CD14-positive monocyte (primary cell): ENCODE results near the gene MARVELD3. TPM values are rescaled to one million over a fixed set of nuclear protein-coding genes. Genes with fewer than 3 reads are reported as not detected.

ENCODE experiments used
- DNase-seq, 3 donors: peaks; one replicate each; pipeline ENCODE4 v3.0.0-alpha.2; 2011 to 2022
- H2AFZ ChIP-seq: 2 replicates; pipeline ENCODE4 v1.6.0; 2012; ENCODE audit warnings: mild to moderate bottlenecking, low read depth, low read length, inconsistent platforms; ENCODE audit not compliant: insufficient read depth, poor library complexity, severe bottlenecking
- H3K27ac ChIP-seq, 2 donors: 1 replicate in 1 of 2; 2 replicates in 1 of 2; pipeline ENCODE4 v1.5.1; 2012 to 2013; ENCODE audit warnings: low read length in 2 of 2, control low read depth in 1 of 2, inconsistent platforms in 1 of 2, low read depth in 1 of 2, mild to moderate bottlenecking in 1 of 2
- H3K27me3 ChIP-seq, 2 donors: one replicate each; pipeline versions ENCODE4 v1.6.0 to v1.6.1; 2011 to 2013; ENCODE audit warnings: low read length in 2 of 2; ENCODE audit not compliant: control insufficient read depth in 2 of 2, insufficient read depth in 2 of 2
- H3K36me3 ChIP-seq, 2 donors: replicated peaks in 1 of 2; 1 replicate in 1 of 2; 2 replicates in 1 of 2; pipeline versions ENCODE4 v1.5.1 to v1.6.1; 2012 to 2013; ENCODE audit warnings: low read length in 2 of 2, control low read depth in 1 of 2, inconsistent platforms in 1 of 2, mild to moderate bottlenecking in 1 of 2; ENCODE audit not compliant: insufficient read depth in 2 of 2, control insufficient read depth in 1 of 2
- H3K4me1 ChIP-seq, 2 donors: 1 replicate in 1 of 2; 2 replicates in 1 of 2; pipeline versions ENCODE4 v1.5.1 to v1.6.1; 2012 to 2013; ENCODE audit warnings: low read length in 2 of 2, control low read depth in 1 of 2, inconsistent platforms in 1 of 2, mild to moderate bottlenecking in 1 of 2, moderate library complexity in 1 of 2; ENCODE audit not compliant: insufficient read depth in 2 of 2, control insufficient read depth in 1 of 2
- H3K4me2 ChIP-seq: replicated peaks from 2 replicates; pipeline ENCODE3; 2012; ENCODE audit warnings: low read length, moderate library complexity, mild to moderate bottlenecking; ENCODE audit not compliant: poor library complexity, severe bottlenecking; ENCODE audit errors: extremely low read depth
- H3K4me3 ChIP-seq, 3 experiments: fragments of 200-600 bp in 1 of 3; sonication (generic) in 1 of 3; replicated peaks in 1 of 3; 1 replicate in 2 of 3; 2 replicates in 1 of 3; pipeline ENCODE4 v1.5.1; 2011 to 2013; ENCODE audit warnings: low read length in 3 of 3, mild to moderate bottlenecking in 3 of 3, control low read depth in 2 of 3, low read depth in 2 of 3, inconsistent platforms in 1 of 3, moderate library complexity in 1 of 3
- H3K79me2 ChIP-seq: 2 replicates; pipeline ENCODE4 v1.6.0; 2012; ENCODE audit warnings: mild to moderate bottlenecking, control low read depth, inconsistent platforms, low read length, moderate library complexity; ENCODE audit not compliant: insufficient read depth
- H3K9ac ChIP-seq: 2 replicates; pipeline ENCODE4 v1.6.0; 2017; ENCODE audit warnings: low read length, mild to moderate bottlenecking; ENCODE audit not compliant: insufficient read depth, poor library complexity, severe bottlenecking
- H3K9me3 ChIP-seq, 2 donors: replicated peaks in 1 of 2; 1 replicate in 1 of 2; 2 replicates in 1 of 2; pipeline versions ENCODE4 v1.5.1 to v1.6.1; 2012 to 2013; ENCODE audit warnings: low read length in 2 of 2, control low read depth in 1 of 2; ENCODE audit not compliant: control insufficient read depth in 1 of 2, insufficient read depth in 1 of 2
- H4K20me1 ChIP-seq: 2 replicates; pipeline ENCODE4 v1.6.0; 2012; ENCODE audit warnings: mild to moderate bottlenecking, low read length, control low read depth, moderate library complexity; ENCODE audit not compliant: insufficient read depth
- H3K27ac Mint-ChIP-seq, 7 donors: one replicate each; pipeline ENCODE4 v1.8.0; 2020; ENCODE audit warnings: mild to moderate bottlenecking in 7 of 7, mixed read lengths in 7 of 7, moderate library complexity in 6 of 7, inconsistent platforms in 2 of 7
- H3K27me3 Mint-ChIP-seq, 3 donors: one replicate each; pipeline ENCODE4 v1.8.0; 2021 to 2022; ENCODE audit warnings: low read depth in 3 of 3, mild to moderate bottlenecking in 3 of 3, mixed read lengths in 3 of 3, moderate library complexity in 3 of 3, inconsistent platforms in 1 of 3
- H3K36me3 Mint-ChIP-seq, 2 donors: one replicate each; pipeline ENCODE4 v1.8.0; 2020; ENCODE audit warnings: mixed read lengths in 2 of 2, inconsistent platforms in 1 of 2, mild to moderate bottlenecking in 1 of 2
- H3K4me1 Mint-ChIP-seq: one replicate; pipeline ENCODE4 v1.8.0; 2020; ENCODE audit warnings: mild to moderate bottlenecking, mixed read lengths
- H3K4me3 Mint-ChIP-seq, 2 donors: one replicate each; pipeline ENCODE4 v1.8.0; 2020; ENCODE audit warnings: mild to moderate bottlenecking in 2 of 2, mixed read lengths in 2 of 2, moderate library complexity in 1 of 2
- H3K9me3 Mint-ChIP-seq, 7 donors: one replicate each; pipeline ENCODE4 v1.8.0; 2020 to 2022; ENCODE audit warnings: mixed read lengths in 7 of 7, mild to moderate bottlenecking in 6 of 7, moderate library complexity in 6 of 7, inconsistent platforms in 2 of 7
- CTCF ChIP-seq: fragments of 200-600 bp; IDR thresholded peaks from one replicate; pipeline ENCODE4 v1.8.0; 2022; ENCODE audit warnings: antibody characterized with exemption, mild to moderate bottlenecking
- WGBS: methylation state at CpG from one replicate; pipeline ENCODE4 v1.1.5; 2013; ENCODE audit warnings: missing lambda C conversion rate; ENCODE audit not compliant: insufficient coverage; 5-methylcytosine and 5-hydroxymethylcytosine counted together
- intact Hi-C, 2 donors: fragments of 100-400 bp; cut with micrococcal nuclease; formaldehyde crosslinking; loops; one replicate each; pipeline versions ENCODE4 v1.15.0 to v1.15.1; 2023
- polyA plus RNA-seq, 3 donors: library from polyadenylated mRNA; depleted of rRNA in 1 of 3; unstranded in 2 of 3; stranded (reverse) in 1 of 3; fragments of 300-500 nt in 2 of 3; fragments of >200 nt in 1 of 3; fragmentation: Illumina TruSeq in 2 of 3; gene quantifications; 1 replicate in 2 of 3; 2 replicates in 1 of 3; pipeline ENCODE4 v1.2.3, GENCODE V29; 2012 to 2021

Gene MARVELD3
- polyA plus RNA-seq, 3 donors: 0.12 TPM; not detected in 2

DNA sequence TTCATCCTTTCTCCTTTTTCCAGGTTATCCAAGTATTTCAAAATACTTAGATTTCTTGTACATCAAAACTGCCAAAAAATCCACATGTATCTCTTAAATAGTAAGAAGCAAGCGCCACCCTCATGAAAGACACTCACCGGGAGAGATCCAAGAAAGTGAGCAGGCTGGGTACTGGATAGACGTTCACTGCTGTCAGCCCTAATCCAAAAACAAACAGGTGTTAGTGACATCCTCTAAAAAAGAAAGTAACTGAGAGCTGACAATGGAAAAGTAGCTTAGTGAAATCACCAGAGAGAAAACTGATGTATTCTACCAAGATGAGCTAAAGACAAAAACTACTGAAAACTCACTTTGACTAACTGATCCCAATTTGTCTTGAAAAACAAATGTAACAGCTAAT is 46.1 kb downstream of the MARVELD3 start:
- no peaks in the 10 kb centered on the region for H3K4me1 ChIP-seq
- no peak for TF ChIP-seq CTCF
- no peak for DNase-seq
- H3K9me3 Mint-ChIP-seq: no peaks in the 10 kb centered on the region
- no peak overlapping the region for H3K4me2 ChIP-seq
- H3K9me3 ChIP-seq: no peaks in the 10 kb centered on the region
- H3K27me3 ChIP-seq: no peaks in the 10 kb centered on the region
- H2AFZ ChIP-seq: no peak overlapping the region
- intact Hi-C loops: no loop called here
- no peaks in the 10 kb centered on the region for H4K20me1 ChIP-seq
- peaks cover 4 to 29% of the 10 kb centered on the region in 2 donors for H3K36me3 ChIP-seq
- H3K36me3 Mint-ChIP-seq: peaks cover 31 to 44% of the 10 kb centered on the region in 2 donors
- no peaks in the 10 kb centered on the region for H3K4me1 Mint-ChIP-seq
- H3K4me3 Mint-ChIP-seq: no peak overlapping the region
- H3K27ac Mint-ChIP-seq: peak overlapping the region in 1 of 7 donors; percentile 4
- H3K79me2 ChIP-seq: no peaks in the 10 kb centered on the region
- WGBS: no CpG with 5 or more reads among the region's 3 CpGs
- H3K27ac ChIP-seq: no peak overlapping the region
- no peak overlapping the region for H3K9ac ChIP-seq
- no peaks in the 10 kb centered on the region for H3K27me3 Mint-ChIP-seq
- no peak overlapping the region for H3K4me3 ChIP-seq

DNA sequence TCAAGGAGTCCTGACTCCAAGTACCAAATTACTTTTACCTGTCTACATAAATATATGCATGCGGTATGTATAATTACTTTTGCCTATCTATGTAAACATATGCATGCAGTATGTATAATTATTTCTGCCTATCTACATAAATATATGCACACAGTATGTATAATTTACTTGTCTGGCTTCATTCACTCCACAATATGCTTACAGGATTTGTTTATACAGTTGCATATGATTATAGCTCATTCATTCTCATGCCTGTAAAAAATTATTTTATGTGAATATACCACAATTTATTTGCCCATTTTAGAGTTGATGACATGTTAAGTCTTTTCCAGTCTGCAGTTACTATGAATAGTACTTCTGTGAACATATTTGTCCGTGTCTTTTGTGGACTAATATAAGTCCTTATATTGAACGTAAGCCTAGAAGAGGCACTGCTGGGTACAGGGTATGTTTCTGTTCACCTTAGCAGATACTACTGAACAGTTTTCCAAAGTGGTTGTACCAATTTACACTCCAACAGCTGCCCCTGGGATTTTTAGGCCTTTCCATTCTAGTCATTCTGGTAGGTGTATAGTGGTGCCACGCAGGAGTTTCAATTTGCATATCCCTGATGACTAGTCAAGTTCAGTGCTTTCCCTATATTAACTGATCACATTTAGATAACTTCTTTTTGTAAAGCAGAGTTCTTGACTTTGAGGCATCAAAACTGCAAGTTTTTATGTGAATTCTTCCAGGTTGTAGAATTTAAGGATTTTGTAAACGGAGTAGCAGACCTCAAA is 47.0 kb downstream of the MARVELD3 start:
- Histone ChIP-seq H3K4me1 (no peaks in the 10 kb centered on the region), H3K4me3 (no peak overlapping the region), H3K4me2 (no peak overlapping the region), H2AFZ (no peak overlapping the region), H3K79me2 (no peaks in the 10 kb centered on the region), H3K27ac (no peak overlapping the region), H3K9me3 (no peaks in the 10 kb centered on the region), H4K20me1 (no peaks in the 10 kb centered on the region), H3K27me3 (no peaks in the 10 kb centered on the region), H3K9ac (no peak overlapping the region), H3K36me3 (peaks cover 4 to 26% of the 10 kb centered on the region in 2 donors)
- no peak overlapping the region for H3K27ac Mint-ChIP-seq
- WGBS: no CpG with 5 or more reads among the region's 5 CpGs
- no peaks in the 10 kb centered on the region for H3K9me3 Mint-ChIP-seq
- no peak for TF ChIP-seq CTCF
- H3K27me3 Mint-ChIP-seq: no peaks in the 10 kb centered on the region
- no peak for DNase-seq
- intact Hi-C loops: no loop called here
- H3K4me1 Mint-ChIP-seq: no peaks in the 10 kb centered on the region
- H3K4me3 Mint-ChIP-seq: no peak overlapping the region
- H3K36me3 Mint-ChIP-seq: peaks cover 31 to 38% of the 10 kb centered on the region in 2 donors
